ENCODE results near the gene PTPN11. TPM values are rescaled to one million over a fixed set of nuclear protein-coding genes. Genes with fewer than 3 reads are reported as not detected.

The PTPN11 gene
- total and polyA plus RNA-seq, 2 donors (not counting 1 experiment from before 2014, with no cell fraction given): 126 to 129 TPM

DNA sequence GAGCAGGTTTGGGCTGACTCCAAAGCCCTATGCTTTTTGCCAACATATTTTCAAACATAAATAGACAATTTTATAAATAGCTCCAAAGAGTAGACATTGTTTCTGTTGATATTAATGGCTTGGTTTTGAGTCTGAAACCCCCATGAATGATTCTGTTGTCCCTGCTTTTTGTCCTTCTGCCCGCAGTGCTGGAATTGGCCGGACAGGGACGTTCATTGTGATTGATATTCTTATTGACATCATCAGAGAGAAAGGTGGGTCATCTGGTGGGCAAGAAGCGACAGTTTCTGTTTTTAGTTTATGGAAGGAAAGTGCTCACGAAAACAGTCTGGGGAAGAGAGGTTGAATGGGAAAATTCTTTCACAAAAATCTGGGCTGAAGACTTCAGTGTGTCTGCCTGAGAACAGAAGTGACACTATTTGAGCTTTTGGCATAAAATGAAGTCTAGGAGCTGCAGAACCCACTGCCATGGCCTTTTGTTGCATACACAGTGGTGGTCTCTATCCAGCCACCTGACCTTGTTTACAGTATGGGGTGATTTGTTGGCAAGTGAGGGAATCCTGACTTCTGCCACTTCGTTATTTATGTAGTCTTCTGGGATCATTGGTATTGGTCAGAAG, 69.6 kb downstream of the PTPN11 start:
- H3K4me1 ChIP-seq (ENCODE audit: control insufficient read depth, extremely low read depth, insufficient read depth, low read length): no peaks in the 10 kb centered on the region
- H3K9ac ChIP-seq (ENCODE audit: insufficient read depth, low read length): no peak overlapping the region
- no peak overlapping the region for H3K4me2 ChIP-seq (ENCODE audit: extremely low read depth, insufficient read depth, low read length)
- no peaks in the 10 kb centered on the region for H3K79me2 ChIP-seq (ENCODE audit: control insufficient read depth, insufficient read depth, low read length)
- H2AFZ ChIP-seq (ENCODE audit: low read length): no peak overlapping the region
- peaks cover 3% of the 10 kb centered on the region for H3K36me3 ChIP-seq (ENCODE audit: control insufficient read depth, insufficient read depth, low read length)
- no peak overlapping the region for H3K4me3 ChIP-seq (replicated peaks in 1 of 4; ENCODE audit: control extremely low read depth in 1 of 4, insufficient read depth in 1 of 4, low read depth in 3 of 4, low read length in 4 of 4)
- no peaks in the 10 kb centered on the region for H3K9me3 ChIP-seq (ENCODE audit: control insufficient read depth, insufficient read depth, low read depth, low read length)
- H3K27ac ChIP-seq (ENCODE audit: insufficient read depth, low read length): no peak overlapping the region
- no peak for TF ChIP-seq CTCF (conservative IDR thresholded peaks at IDR 0.05 in 1 of 2, IDR thresholded peaks at IDR 0.05 in 1 of 2; ENCODE audit: low read depth in 1 of 2, low read length in 2 of 2)
- TF ChIP-seq EZH2 (IDR thresholded peaks at IDR 0.05; ENCODE audit: low read length, missing control alignments): no peak
- DNase-seq (ENCODE audit: low read depth in 2 of 2): no peak
- H3K27me3 ChIP-seq (ENCODE audit: control insufficient read depth, insufficient read depth, low read length): no peaks in the 10 kb centered on the region
- no peaks in the 10 kb centered on the region for H4K20me1 ChIP-seq (ENCODE audit: control insufficient read depth, extremely low read depth, insufficient read depth, low read length)

DNA sequence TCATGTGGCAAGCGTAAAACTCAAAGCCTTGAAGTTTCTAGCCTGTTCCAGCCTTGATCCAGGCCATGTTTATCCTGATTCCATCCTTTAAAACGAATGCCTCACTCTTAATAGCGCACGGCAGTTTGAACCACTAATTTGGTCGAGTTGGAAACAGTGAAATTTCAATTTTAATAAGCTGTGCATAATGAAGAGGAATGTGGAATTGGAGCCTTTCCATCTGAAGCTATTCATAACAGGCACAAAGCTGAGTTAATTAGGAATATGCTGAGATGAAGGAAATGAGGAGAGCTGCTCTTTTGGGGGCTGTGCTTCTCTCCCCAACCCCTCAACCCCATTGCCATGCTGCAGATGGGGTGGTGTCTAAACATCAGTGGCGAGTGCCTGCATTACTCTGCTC, 70.7 kb downstream of the PTPN11 start:
- no peak for TF ChIP-seq EZH2 (IDR thresholded peaks at IDR 0.05; ENCODE audit: low read length, missing control alignments)
- no peak for TF ChIP-seq CTCF (conservative IDR thresholded peaks at IDR 0.05 in 1 of 2, IDR thresholded peaks at IDR 0.05 in 1 of 2; ENCODE audit: low read depth in 1 of 2, low read length in 2 of 2)

GRCh38 chr12:112496496-112496895, 77.7 kb downstream of the PTPN11 start:
- Histone ChIP-seq H3K9ac (ENCODE audit: insufficient read depth, low read length) (no peak overlapping the region), H2AFZ (ENCODE audit: low read length) (no peak overlapping the region), H3K4me1 (ENCODE audit: control insufficient read depth, extremely low read depth, insufficient read depth, low read length) (no peaks in the 10 kb centered on the region), H3K79me2 (ENCODE audit: control insufficient read depth, insufficient read depth, low read length) (no peaks in the 10 kb centered on the region), H3K27ac (ENCODE audit: insufficient read depth, low read length) (no peak overlapping the region), H3K9me3 (ENCODE audit: control insufficient read depth, insufficient read depth, low read depth, low read length) (no peaks in the 10 kb centered on the region), H3K4me2 (ENCODE audit: extremely low read depth, insufficient read depth, low read length) (no peak overlapping the region), H4K20me1 (ENCODE audit: control insufficient read depth, extremely low read depth, insufficient read depth, low read length) (no peaks in the 10 kb centered on the region), H3K36me3 (ENCODE audit: control insufficient read depth, insufficient read depth, low read length) (peaks cover 2% of the 10 kb centered on the region), H3K27me3 (ENCODE audit: control insufficient read depth, insufficient read depth, low read length) (no peaks in the 10 kb centered on the region), H3K4me3 (replicated peaks in 1 of 4; ENCODE audit: control extremely low read depth in 1 of 4, insufficient read depth in 1 of 4, low read depth in 3 of 4, low read length in 4 of 4) (no peak overlapping the region)
- TF ChIP-seq CTCF (conservative IDR thresholded peaks at IDR 0.05 in 1 of 2, IDR thresholded peaks at IDR 0.05 in 1 of 2; ENCODE audit: low read depth in 1 of 2, low read length in 2 of 2) (no peak), EZH2 (IDR thresholded peaks at IDR 0.05; ENCODE audit: low read length, missing control alignments) (no peak)
- DNase-seq (ENCODE audit: low read depth in 2 of 2): no peak

More for the DNA sequence above, 70.7 kb downstream of the PTPN11 start:
- Histone ChIP-seq H3K4me3 (replicated peaks in 1 of 4; ENCODE audit: control extremely low read depth in 1 of 4, insufficient read depth in 1 of 4, low read depth in 3 of 4, low read length in 4 of 4) (no peak overlapping the region), H3K9me3 (ENCODE audit: control insufficient read depth, insufficient read depth, low read depth, low read length) (no peaks in the 10 kb centered on the region), H2AFZ (ENCODE audit: low read length) (no peak overlapping the region), H4K20me1 (ENCODE audit: control insufficient read depth, extremely low read depth, insufficient read depth, low read length) (no peaks in the 10 kb centered on the region), H3K4me1 (ENCODE audit: control insufficient read depth, extremely low read depth, insufficient read depth, low read length) (no peaks in the 10 kb centered on the region), H3K27me3 (ENCODE audit: control insufficient read depth, insufficient read depth, low read length) (no peaks in the 10 kb centered on the region), H3K36me3 (ENCODE audit: control insufficient read depth, insufficient read depth, low read length) (peaks cover 3% of the 10 kb centered on the region), H3K4me2 (ENCODE audit: extremely low read depth, insufficient read depth, low read length) (no peak overlapping the region), H3K79me2 (ENCODE audit: control insufficient read depth, insufficient read depth, low read length) (no peaks in the 10 kb centered on the region), H3K27ac (ENCODE audit: insufficient read depth, low read length) (no peak overlapping the region), H3K9ac (ENCODE audit: insufficient read depth, low read length) (no peak overlapping the region)
- no peak for DNase-seq (ENCODE audit: low read depth in 2 of 2)

All from fibroblast of lung (primary cell).